Femur (tissue), 1 donor: ENCODE results near the gene BMI1.
A peak's percentile ranks its signal among the peaks of the same experiment; 100 is the strongest.

Source experiments
- DNase-seq: peaks from one replicate; pipeline ENCODE4 v3.0.0-alpha.2; 2017

BMI1 gene

GRCh38 chr10:22319980-22320558 is 830 bp upstream of the BMI1 start:
- DNase-seq = no peak

- DNase-seq = peak; percentile 79
These were observed 441 bp downstream of the BMI1 start for GRCh38 chr10:22321156-22321923.

- peak; percentile 50 for DNase-seq
These were observed 1.2 kb downstream of the BMI1 start for GRCh38 chr10:22321924-22322640.

- DNase-seq = no peak
These were observed 1.8 kb downstream of the BMI1 start for GRCh38 chr10:22322641-22323160.

GRCh38 chr10:22323538-22324305 is 2.8 kb downstream of the BMI1 start:
- no peak for DNase-seq

- DNase-seq = no peak
These were observed 3.5 kb downstream of the BMI1 start for GRCh38 chr10:22324413-22324812.

- DNase-seq = no peak
These were observed 4.0 kb downstream of the BMI1 start for GRCh38 chr10:22324893-22325271.

- DNase-seq = peak; percentile 80
These were observed 4.6 kb downstream of the BMI1 start for GRCh38 chr10:22325272-22326144.

GRCh38 chr10:22326145-22326702 is 5.3 kb downstream of the BMI1 start:
- no peak for DNase-seq

GRCh38 chr10:22329150-22329549 is 8.3 kb downstream of the BMI1 start:
- DNase-seq = no peak

GRCh38 chr10:22332116-22332692 is 11.3 kb downstream of the BMI1 start:
- DNase-seq = no peak

GRCh38 chr10:22333167-22333974 is 12.5 kb downstream of the BMI1 start:
- DNase-seq = no peak

GRCh38 chr10:22333975-22334282 is 13.0 kb downstream of the BMI1 start:
- no peak for DNase-seq

- DNase-seq = peak; percentile 56
These were observed 13.7 kb downstream of the BMI1 start for GRCh38 chr10:22334414-22335172.

- DNase-seq = peak; percentile 79
These were observed 14.5 kb downstream of the BMI1 start for GRCh38 chr10:22335173-22335933.

GRCh38 chr10:22338185-22338900 is 17.4 kb downstream of the BMI1 start:
- no peak for DNase-seq

- DNase-seq = no peak
These were observed 18.0 kb downstream of the BMI1 start for GRCh38 chr10:22338931-22339330.

GRCh38 chr10:22339761-22340328 is 18.9 kb downstream of the BMI1 start:
- no peak for DNase-seq
